Measurements from ENCODE around the gene MRPS25.

The MRPS25 gene

DNA sequence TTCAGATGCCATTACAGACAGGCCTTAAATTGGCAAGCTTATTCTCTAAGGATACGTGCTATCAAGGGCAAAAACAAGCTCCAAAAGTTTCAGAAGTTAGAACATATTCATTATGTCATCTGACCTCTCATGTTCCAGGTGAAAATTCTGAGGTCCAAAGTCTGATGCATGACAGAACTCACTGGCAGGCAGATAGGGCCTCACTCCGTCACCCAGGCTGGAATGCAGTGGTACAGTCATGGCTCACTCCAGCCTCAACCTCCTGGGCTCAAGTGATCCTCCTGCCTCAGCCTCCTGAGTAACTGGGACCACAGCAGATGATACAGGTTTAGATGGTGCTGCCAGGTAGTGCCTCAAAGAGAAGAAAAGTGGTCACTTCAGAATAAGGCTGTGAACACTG, 15.5 kb downstream of the MRPS25 start:
- H3K4me1 ChIP-seq (ENCODE audit: control insufficient read depth, insufficient read depth, low read length): peaks cover 9% of the 10 kb centered on the region
- H3K27me3 ChIP-seq (ENCODE audit: control insufficient read depth, insufficient read depth, low read length, poor library complexity, severe bottlenecking): no peaks in the 10 kb centered on the region
- H3K9me3 ChIP-seq (ENCODE audit: control insufficient read depth, low read length): no peaks in the 10 kb centered on the region
- H3K36me3 ChIP-seq (ENCODE audit: control insufficient read depth, insufficient read depth, low read length): peaks cover 31% of the 10 kb centered on the region
- no peak overlapping the region for H3K4me3 ChIP-seq (ENCODE audit: insufficient read depth, low read depth, low read length)
- WGBS, 2 experiments: 96% methylated on average over 2 of the region's 2 CpGs
- H3K27ac ChIP-seq (ENCODE audit: insufficient read depth, low read depth, low read length, poor library complexity, severe bottlenecking): no peak overlapping the region

- no peak overlapping the region for H3K4me3 ChIP-seq (ENCODE audit: insufficient read depth, low read depth, low read length)
- H3K9me3 ChIP-seq (ENCODE audit: control insufficient read depth, low read length): no peaks in the 10 kb centered on the region
- H3K27me3 ChIP-seq (ENCODE audit: control insufficient read depth, insufficient read depth, low read length, poor library complexity, severe bottlenecking): no peaks in the 10 kb centered on the region
- WGBS, 2 experiments: 90 to 94% methylated on average over 1 of the region's 1 CpG
- no peak overlapping the region for H3K27ac ChIP-seq (ENCODE audit: insufficient read depth, low read depth, low read length, poor library complexity, severe bottlenecking)
- peaks cover 48% of the 10 kb centered on the region for H3K36me3 ChIP-seq (ENCODE audit: control insufficient read depth, insufficient read depth, low read length)
- H3K4me1 ChIP-seq (ENCODE audit: control insufficient read depth, insufficient read depth, low read length): no peaks in the 10 kb centered on the region
Measured at GRCh38 chr3:15045667-15046066, 19.4 kb downstream of the MRPS25 start.

DNA sequence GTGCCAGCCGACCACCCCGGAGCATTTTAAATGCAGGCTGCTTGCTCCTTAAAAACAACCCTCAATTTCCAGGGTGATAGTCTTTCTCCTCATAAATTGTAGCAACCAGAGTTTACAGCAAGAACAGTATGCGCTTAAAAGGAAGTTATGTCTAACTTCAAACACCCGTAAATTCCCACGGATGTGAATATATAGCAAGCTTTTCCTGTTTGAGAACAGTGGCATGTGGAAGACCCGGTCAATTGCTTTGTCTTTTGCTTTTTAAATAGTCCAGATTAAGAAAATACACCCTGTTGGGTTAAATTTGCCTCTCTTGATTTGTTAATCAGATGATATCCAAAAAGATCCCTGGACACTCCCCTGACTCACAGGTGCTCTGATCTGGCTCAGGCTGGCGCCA, 20.8 kb downstream of the MRPS25 start:
- 94 to 96% methylated on average over 7 of the region's 7 CpGs for WGBS, 2 experiments
- H3K27me3 ChIP-seq (ENCODE audit: control insufficient read depth, insufficient read depth, low read length, poor library complexity, severe bottlenecking): no peaks in the 10 kb centered on the region

GRCh38 chr3:15043408-15044171, 21.5 kb downstream of the MRPS25 start:
- WGBS, 2 experiments: 94 to 96% methylated on average over 11 of the region's 11 CpGs
- H3K9me3 ChIP-seq (ENCODE audit: control insufficient read depth, low read length): no peaks in the 10 kb centered on the region
- H3K27me3 ChIP-seq (ENCODE audit: control insufficient read depth, insufficient read depth, low read length, poor library complexity, severe bottlenecking): no peaks in the 10 kb centered on the region
- peaks cover 43% of the 10 kb centered on the region for H3K36me3 ChIP-seq (ENCODE audit: control insufficient read depth, insufficient read depth, low read length)
- no peak overlapping the region for H3K4me3 ChIP-seq (ENCODE audit: insufficient read depth, low read depth, low read length)
- H3K27ac ChIP-seq (ENCODE audit: insufficient read depth, low read depth, low read length, poor library complexity, severe bottlenecking): no peak overlapping the region
- no peaks in the 10 kb centered on the region for H3K4me1 ChIP-seq (ENCODE audit: control insufficient read depth, insufficient read depth, low read length)

More for the DNA sequence above, 20.8 kb downstream of the MRPS25 start:
- Histone ChIP-seq H3K4me3 (ENCODE audit: insufficient read depth, low read depth, low read length) (no peak overlapping the region), H3K9me3 (ENCODE audit: control insufficient read depth, low read length) (no peaks in the 10 kb centered on the region), H3K36me3 (ENCODE audit: control insufficient read depth, insufficient read depth, low read length) (peaks cover 42% of the 10 kb centered on the region), H3K27ac (ENCODE audit: insufficient read depth, low read depth, low read length, poor library complexity, severe bottlenecking) (no peak overlapping the region), H3K4me1 (ENCODE audit: control insufficient read depth, insufficient read depth, low read length) (no peaks in the 10 kb centered on the region)

DNA sequence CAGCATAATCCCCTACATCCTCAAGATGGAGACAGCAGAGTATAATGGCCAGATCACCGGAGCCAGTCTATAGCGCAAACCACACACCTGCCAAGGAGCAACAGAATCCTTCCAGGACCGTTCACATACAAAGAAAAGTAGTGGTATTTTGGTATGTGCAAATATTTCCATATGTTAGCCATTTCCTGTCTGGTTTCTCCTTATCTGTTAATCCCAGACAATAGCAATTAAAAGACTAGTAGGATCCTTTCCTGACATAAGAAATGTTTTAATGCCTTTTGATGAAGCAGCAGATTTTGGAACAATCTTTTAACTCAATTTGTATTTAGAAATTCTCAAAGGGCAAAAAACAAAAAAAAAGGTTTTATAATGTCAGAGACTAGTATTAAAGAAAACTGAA, 22.2 kb downstream of the MRPS25 start:
- Histone ChIP-seq H3K27ac (ENCODE audit: insufficient read depth, low read depth, low read length, poor library complexity, severe bottlenecking) (no peak overlapping the region), H3K4me1 (ENCODE audit: control insufficient read depth, insufficient read depth, low read length) (no peaks in the 10 kb centered on the region), H3K36me3 (ENCODE audit: control insufficient read depth, insufficient read depth, low read length) (peaks cover 50% of the 10 kb centered on the region), H3K9me3 (ENCODE audit: control insufficient read depth, low read length) (no peaks in the 10 kb centered on the region), H3K4me3 (ENCODE audit: insufficient read depth, low read depth, low read length) (no peak overlapping the region), H3K27me3 (ENCODE audit: control insufficient read depth, insufficient read depth, low read length, poor library complexity, severe bottlenecking) (no peaks in the 10 kb centered on the region)
- 99 to 100% methylated on average over 2 to 3 of the region's 3 CpGs for WGBS, 2 experiments

GRCh38 chr3:15041950-15042349, 23.2 kb downstream of the MRPS25 start:
- H3K27me3 ChIP-seq (ENCODE audit: control insufficient read depth, insufficient read depth, low read length, poor library complexity, severe bottlenecking): no peaks in the 10 kb centered on the region
- WGBS, 2 experiments: 89 to 92% methylated on average over 3 of the region's 3 CpGs

GRCh38 chr3:15040844-15041243, 24.3 kb downstream of the MRPS25 start:
- Histone ChIP-seq H3K27me3 (ENCODE audit: control insufficient read depth, insufficient read depth, low read length, poor library complexity, severe bottlenecking) (no peaks in the 10 kb centered on the region), H3K36me3 (ENCODE audit: control insufficient read depth, insufficient read depth, low read length) (peaks cover 52% of the 10 kb centered on the region), H3K4me1 (ENCODE audit: control insufficient read depth, insufficient read depth, low read length) (no peaks in the 10 kb centered on the region), H3K27ac (ENCODE audit: insufficient read depth, low read depth, low read length, poor library complexity, severe bottlenecking) (no peak overlapping the region), H3K4me3 (ENCODE audit: insufficient read depth, low read depth, low read length) (no peak overlapping the region), H3K9me3 (ENCODE audit: control insufficient read depth, low read length) (no peaks in the 10 kb centered on the region)
- WGBS, 2 experiments: 97% methylated on average over 3 of the region's 3 CpGs

More at GRCh38 chr3:15041950-15042349, 23.2 kb downstream of the MRPS25 start:
- Histone ChIP-seq H3K4me3 (ENCODE audit: insufficient read depth, low read depth, low read length) (no peak overlapping the region), H3K36me3 (ENCODE audit: control insufficient read depth, insufficient read depth, low read length) (peaks cover 48% of the 10 kb centered on the region), H3K9me3 (ENCODE audit: control insufficient read depth, low read length) (no peaks in the 10 kb centered on the region), H3K4me1 (ENCODE audit: control insufficient read depth, insufficient read depth, low read length) (no peaks in the 10 kb centered on the region), H3K27ac (ENCODE audit: insufficient read depth, low read depth, low read length, poor library complexity, severe bottlenecking) (no peak overlapping the region)

DNA sequence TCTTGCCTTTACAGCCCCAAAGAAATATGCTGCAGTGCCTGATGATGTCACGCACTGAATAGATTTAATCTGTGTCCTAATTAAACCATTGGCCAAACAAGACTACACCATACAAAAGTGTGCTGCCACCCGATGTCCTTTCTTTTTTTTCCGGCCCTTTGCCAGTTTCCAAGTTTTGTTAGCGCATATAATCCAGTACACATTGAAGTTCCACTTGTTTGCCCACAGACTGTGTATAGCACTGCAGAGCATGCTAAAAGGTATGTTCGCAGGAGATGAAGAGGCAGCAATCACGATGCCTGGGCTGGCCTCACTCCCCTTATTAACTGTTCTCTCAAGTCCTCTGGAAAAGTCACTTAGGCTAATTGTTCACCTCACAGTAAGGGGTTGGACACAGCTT, 26.8 kb downstream of the MRPS25 start:
- Histone ChIP-seq H3K36me3 (ENCODE audit: control insufficient read depth, insufficient read depth, low read length) (peaks cover 53% of the 10 kb centered on the region), H3K4me3 (ENCODE audit: insufficient read depth, low read depth, low read length) (no peak overlapping the region), H3K9me3 (ENCODE audit: control insufficient read depth, low read length) (no peaks in the 10 kb centered on the region), H3K4me1 (ENCODE audit: control insufficient read depth, insufficient read depth, low read length) (no peaks in the 10 kb centered on the region), H3K27ac (ENCODE audit: insufficient read depth, low read depth, low read length, poor library complexity, severe bottlenecking) (no peak overlapping the region), H3K27me3 (ENCODE audit: control insufficient read depth, insufficient read depth, low read length, poor library complexity, severe bottlenecking) (no peaks in the 10 kb centered on the region)
- 93 to 95% methylated on average over 6 of the region's 6 CpGs for WGBS, 2 experiments

- Histone ChIP-seq H3K27me3 (ENCODE audit: control insufficient read depth, insufficient read depth, low read length, poor library complexity, severe bottlenecking) (no peaks in the 10 kb centered on the region), H3K4me1 (ENCODE audit: control insufficient read depth, insufficient read depth, low read length) (no peaks in the 10 kb centered on the region), H3K9me3 (ENCODE audit: control insufficient read depth, low read length) (no peaks in the 10 kb centered on the region), H3K36me3 (ENCODE audit: control insufficient read depth, insufficient read depth, low read length) (peaks cover 42% of the 10 kb centered on the region), H3K4me3 (ENCODE audit: insufficient read depth, low read depth, low read length) (no peak overlapping the region), H3K27ac (ENCODE audit: insufficient read depth, low read depth, low read length, poor library complexity, severe bottlenecking) (no peak overlapping the region)
- 93 to 98% methylated on average over 3 of the region's 3 CpGs for WGBS, 2 experiments
Measured at GRCh38 chr3:15033103-15033502, 32.0 kb downstream of the MRPS25 start.

DNA sequence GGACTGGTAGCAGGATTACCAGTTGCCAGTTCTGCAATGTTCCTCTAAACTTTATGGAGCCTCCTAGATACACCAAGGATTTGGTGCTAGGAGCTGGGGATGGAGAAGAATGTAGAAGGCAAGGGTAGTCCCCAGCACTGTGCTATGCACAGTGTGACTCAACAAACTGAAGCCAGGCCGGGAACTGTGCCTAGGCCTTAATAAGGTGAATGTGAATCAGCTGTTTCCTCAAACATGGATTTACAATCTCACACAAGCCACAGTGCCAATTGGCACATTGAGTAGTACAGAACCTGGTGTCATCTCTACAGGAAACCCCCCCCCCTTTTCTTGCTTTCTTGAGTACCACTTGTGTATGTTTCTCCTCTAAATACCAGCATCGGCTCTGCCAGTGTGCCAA, 32.5 kb downstream of the MRPS25 start:
- Histone ChIP-seq H3K27me3 (ENCODE audit: control insufficient read depth, insufficient read depth, low read length, poor library complexity, severe bottlenecking) (no peaks in the 10 kb centered on the region), H3K27ac (ENCODE audit: insufficient read depth, low read depth, low read length, poor library complexity, severe bottlenecking) (no peak overlapping the region), H3K36me3 (ENCODE audit: control insufficient read depth, insufficient read depth, low read length) (peaks cover 39% of the 10 kb centered on the region), H3K9me3 (ENCODE audit: control insufficient read depth, low read length) (no peaks in the 10 kb centered on the region), H3K4me3 (ENCODE audit: insufficient read depth, low read depth, low read length) (no peak overlapping the region), H3K4me1 (ENCODE audit: control insufficient read depth, insufficient read depth, low read length) (no peaks in the 10 kb centered on the region)
- WGBS, 2 experiments: 95 to 100% methylated on average over 2 of the region's 2 CpGs
